ENCODE data around the gene WDR33.

DNA sequence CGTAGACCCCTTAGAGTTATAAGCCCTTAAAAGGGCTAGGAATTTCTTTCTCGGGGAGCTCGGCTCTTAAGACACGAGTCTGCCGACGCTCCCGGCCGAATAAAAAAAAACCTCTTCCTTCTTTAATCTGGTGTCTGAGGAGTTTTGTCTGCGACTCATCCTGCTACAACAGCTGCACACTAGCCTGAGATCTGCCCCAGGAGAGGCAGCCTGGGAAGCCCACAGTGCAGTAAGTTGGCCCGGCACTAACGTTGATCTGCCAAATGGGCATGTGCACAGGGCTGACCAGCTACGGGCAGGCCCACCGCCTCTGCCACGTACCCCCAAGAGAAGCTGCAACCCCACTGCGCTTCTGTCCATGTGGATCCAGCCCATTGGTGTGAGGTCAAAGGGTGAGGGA lies 127.2 kb downstream of the WDR33 start:
- TF ChIP-seq, protein P1, sequence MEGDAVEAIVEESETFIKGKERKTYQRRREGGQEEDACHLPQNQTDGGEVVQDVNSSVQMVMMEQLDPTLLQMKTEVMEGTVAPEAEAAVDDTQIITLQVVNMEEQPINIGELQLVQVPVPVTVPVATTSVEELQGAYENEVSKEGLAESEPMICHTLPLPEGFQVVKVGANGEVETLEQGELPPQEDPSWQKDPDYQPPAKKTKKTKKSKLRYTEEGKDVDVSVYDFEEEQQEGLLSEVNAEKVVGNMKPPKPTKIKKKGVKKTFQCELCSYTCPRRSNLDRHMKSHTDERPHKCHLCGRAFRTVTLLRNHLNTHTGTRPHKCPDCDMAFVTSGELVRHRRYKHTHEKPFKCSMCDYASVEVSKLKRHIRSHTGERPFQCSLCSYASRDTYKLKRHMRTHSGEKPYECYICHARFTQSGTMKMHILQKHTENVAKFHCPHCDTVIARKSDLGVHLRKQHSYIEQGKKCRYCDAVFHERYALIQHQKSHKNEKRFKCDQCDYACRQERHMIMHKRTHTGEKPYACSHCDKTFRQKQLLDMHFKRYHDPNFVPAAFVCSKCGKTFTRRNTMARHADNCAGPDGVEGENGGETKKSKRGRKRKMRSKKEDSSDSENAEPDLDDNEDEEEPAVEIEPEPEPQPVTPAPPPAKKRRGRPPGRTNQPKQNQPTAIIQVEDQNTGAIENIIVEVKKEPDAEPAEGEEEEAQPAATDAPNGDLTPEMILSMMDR (IDR thresholded peaks at IDR 0.05): no peak
- TF ChIP-seq POLR2A (IDR thresholded peaks at IDR 0.05): no peak
